HG03095 (cell line): ENCODE results near the gene AIM2.
"Not testable (repeated sequence)": the region's sequence is repeated elsewhere in the genome, so short reads cannot be mapped to it uniquely, and the experiment has no call there.

ENCODE experiments used
- ATAC-seq: cut with Tn5 transposase; IDR thresholded peaks from one replicate; pipeline ENCODE4 v1.9.1; 2021; ENCODE audit warnings: moderate library complexity; ENCODE audit not compliant: unreplicated experiment

Gene AIM2, protein sequence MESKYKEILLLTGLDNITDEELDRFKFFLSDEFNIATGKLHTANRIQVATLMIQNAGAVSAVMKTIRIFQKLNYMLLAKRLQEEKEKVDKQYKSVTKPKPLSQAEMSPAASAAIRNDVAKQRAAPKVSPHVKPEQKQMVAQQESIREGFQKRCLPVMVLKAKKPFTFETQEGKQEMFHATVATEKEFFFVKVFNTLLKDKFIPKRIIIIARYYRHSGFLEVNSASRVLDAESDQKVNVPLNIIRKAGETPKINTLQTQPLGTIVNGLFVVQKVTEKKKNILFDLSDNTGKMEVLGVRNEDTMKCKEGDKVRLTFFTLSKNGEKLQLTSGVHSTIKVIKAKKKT

DNA sequence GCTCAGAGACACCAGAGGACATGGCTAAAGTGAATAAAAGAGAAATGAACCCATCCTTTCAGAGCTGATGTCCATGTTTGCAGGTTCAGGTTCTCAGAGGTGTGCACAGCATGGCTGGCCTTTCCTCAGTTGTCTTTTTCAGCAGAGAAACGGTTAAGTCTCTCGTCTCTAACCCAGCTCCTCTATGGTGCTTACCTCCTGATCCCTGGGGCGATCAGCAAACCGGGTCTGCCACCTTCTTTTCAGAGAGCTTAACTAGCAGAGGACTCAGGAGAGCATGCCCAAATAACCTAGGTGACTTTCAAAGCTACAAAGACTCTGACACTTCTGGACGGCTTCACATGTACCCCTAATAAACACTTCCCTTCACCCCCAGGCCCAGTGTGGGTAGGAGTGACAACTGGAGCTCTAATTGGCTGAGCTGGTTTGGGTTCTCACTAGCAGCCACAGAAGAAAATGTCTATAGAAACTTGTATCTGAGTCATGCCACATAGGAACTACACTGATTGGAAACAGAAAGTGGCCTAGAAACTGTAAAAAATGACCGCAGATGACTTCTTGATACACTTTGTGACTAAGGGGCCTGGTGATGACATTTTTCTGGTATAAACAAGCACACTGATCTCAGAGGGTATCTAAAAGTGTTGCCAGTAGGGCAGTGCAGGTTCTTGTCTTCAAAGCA lies at the start of gene AIM2:
Gene AIM2 (minus strand): TSS at position 329 of the 682 bp plus-strand sequence. CDS start 3,267 bp downstream, outside the sequence.
- ATAC-seq = peak; percentile 83

DNA sequence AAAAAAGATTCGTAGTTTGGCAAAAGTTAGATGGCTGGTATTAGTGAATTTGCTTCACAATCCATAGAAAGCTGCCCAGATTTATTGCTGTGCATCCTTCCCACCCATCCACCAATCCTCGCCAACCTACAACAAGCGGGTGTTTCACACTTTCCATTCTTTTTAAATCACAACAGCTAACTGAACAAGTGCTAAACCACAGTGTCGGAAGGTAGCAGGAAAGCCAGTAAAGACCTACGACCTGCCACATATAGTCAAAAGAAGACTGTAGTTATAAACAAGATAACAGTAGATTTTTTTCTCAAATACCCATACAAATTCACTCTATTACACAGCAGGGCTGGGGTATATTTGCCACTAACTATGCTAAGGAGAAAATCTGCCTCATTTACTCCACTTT lies 47.0 kb upstream of the AIM2 start:
- ATAC-seq = no peak

DNA sequence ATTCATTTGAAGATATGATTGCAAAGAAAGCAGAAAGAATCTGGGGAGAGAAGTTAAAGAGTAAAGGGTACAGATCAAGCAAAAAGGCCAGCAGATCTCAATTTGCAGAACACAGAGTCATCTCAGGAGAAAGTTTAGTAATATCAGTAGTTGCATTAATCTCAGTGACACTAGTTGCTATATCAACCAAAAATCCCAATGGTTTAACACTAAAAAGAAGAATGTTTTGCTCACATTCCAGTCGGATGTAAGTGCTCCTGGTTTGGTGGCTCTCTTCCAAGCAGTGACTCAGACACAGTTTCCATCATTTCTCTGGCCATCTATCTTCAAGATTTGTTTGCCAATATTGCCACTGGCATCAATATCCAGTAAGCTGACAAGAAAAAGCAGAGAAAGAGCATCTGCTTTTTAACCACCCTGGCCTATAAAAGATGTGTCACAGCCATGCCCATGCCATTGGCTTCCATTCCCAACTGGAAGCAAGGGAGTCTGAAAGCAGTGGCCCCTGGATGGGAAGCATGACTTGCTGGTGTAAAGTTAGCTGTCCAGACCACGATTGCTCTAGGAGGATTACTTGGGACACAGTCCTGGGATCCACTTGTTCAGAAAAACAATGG lies 45.5 kb upstream of the AIM2 start:
- ATAC-seq = peak; percentile 60

DNA sequence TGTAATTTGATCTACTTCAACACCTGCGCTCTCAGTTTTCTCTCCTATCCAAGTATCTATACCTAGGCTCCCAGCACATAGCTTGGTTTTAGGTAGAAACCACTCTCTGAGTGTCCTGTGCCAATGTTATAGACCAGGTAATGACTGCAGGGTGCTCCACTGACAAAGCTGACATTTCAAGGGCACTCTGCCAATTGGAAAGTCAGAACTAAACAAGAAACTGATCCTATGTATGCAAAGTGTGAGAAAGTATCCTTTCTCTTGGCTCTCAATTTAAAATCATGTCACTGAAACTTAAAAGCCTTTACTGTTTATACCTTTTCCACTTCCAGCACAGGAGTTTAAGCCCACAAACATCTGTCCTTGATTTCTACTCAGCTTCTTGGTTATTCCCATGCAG lies 45.0 kb upstream of the AIM2 start:
- ATAC-seq = peak; percentile 42

DNA sequence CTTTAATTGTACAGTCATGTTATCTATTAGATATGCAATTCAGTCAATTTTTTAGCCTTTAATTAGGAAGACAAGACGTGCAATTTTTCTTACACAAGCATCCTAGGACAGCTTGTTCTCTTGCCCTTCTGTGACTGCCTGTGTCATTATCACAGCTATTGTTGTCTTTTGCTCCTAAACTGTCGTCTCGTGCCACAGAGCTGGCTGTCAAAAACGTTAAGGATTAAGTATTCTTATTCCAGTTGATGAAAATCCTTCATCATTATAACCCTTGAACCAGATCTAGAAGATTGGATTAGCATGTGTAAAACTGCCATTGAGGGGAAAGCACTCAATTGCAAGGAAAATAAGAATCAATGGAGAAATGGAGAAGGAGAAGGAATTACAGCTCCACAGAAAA lies 43.8 kb upstream of the AIM2 start:
- no peak for ATAC-seq

DNA sequence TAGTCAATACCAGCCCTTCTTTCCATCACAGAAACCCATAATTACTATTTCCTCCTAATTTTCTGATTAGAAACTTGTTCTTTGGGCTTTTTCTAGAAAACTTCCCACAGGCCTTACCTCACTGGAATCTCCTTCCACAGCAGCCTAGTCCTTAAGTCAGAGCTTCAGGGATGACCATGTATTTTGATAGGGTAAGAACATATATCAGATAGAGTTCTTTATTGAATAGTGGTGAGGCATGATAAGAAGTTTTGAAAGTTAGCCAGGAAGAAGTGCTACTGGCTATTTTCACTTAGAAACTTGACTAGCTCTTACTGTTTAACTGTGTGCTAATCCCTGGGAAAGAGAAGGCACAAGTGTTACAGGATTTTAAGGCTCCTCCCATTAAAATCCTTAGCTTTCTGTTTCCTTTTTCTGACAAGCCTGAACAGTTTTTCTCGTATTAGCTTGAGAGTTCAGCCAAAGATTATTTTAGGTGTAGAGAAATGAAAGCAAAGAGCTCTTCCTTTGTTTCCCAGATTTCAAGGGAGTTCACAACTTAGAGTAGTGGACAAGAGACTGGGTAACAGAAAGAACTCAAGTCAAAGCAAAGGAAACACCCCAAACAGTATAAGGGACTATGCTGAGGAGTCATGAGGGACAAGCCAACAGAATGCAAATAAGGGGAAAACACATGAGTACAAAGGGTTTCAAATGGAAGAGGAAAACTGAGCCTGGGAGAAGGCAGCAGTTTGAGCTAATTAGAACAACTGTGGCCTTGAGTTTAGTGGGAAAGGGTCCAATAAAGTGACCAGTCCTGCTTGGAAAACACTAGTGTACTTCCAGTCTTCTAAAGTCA lies 37.2 kb upstream of the AIM2 start:
- ATAC-seq = no peak

DNA sequence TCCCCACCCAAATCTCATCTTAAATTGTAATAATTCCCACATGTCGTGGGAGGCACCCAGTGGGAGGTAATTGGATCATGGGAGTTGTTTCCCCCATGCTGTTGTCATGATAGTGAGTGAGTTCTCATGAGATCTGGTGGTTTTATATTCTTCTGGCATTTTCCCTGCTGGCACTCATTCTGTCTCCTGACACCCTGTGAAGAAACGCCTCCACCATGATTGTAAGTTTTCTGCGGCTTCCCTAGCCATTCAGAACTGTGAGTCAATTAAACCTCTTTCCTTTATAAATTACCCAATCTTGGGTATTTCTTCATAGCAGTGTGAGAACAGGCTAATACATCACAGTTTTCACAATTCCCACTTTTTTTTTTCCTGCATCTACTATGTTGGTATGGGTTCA lies 26.5 kb upstream of the AIM2 start:
- ATAC-seq = not testable (repeated sequence)

DNA sequence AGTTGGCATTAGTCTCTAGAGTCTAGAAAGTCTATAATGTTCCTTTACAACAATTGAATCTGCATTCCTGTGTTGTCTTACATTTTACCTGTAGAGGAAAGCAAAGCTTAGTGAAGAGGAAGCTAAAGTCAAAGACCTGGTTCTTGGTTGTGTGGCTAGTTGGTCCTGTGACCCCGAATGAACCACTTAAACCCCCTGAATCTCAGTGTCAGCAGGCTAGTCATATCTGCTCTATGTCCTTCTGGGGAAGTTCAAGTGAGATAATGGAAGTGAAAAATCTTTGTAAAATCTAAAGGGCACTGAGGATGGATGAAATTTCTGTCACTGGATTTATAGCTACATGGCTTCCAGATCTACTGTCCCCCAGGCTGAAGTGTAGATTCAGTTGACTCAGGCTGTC lies 24.0 kb upstream of the AIM2 start:
- ATAC-seq = no peak

DNA sequence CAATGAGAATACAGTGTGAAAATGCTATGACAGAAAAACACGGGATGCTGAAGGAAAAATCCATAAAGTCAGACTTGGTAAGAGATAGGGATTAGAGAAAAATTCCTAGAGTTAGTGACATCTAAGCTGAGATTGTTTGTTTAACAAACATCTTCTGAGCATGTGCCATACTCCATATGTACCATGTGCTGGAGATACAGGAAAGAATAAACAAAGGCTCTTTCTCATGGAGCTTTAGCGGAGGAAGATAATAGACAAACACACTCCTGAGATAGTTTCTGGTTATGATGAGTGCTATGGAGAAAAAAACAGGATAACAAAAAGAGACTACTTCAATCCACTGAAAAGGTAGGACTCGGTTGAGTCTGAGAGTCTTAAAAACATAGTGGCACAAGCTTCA lies 22.0 kb upstream of the AIM2 start:
- ATAC-seq = no peak

DNA sequence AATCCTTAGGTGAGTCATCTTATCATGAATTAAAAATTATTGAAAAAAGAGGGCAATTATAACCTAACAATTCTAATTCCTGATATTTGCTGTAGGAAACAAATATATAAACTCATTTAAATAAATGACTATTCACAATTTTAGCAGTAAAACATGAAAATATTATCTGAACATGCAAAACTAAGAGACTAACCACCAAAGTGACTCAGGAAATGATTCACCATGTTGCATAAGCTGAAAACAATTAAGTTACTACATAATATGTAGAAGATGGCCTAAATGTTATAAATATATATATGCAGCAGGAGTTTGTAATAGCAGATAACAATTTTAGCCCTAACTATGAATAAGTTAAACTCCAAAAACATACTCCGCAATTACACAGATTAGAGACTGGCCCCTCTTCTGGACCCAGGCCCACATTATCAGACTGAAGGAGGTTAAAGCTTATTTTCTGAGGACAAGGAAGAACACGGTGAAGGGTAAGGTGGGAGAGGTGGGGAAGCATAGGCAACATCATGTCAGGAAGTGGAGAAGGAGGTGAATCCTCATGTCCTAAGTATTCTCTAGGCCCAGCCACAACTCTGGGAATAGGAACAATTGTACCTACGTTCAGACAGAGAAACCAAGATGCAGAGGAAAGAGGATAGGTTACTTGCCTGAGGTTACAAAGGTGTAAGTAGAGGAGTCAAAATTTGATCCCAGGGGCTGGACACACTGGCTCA lies 15.6 kb upstream of the AIM2 start:
- ATAC-seq = no peak

DNA sequence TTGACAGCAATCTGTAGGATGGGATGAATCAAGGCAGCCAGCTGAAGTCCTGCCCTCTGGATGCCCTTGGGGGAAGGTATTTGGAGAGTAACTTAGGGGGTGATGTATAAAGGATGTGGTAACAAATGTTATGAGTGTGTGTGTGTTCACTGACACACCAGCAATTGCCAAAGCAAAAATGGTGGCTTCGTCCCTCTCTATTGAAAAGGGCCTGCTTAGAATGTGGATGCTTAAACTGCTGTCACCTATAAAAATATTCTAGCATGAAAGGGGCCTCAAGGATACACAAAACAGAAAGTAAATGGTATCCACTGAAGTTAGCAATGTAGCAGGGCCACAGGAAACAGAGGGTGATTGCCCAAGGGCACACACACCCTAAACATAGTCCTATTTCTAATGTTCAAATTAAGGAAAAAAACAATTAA lies 15.1 kb upstream of the AIM2 start:
- no peak for ATAC-seq

DNA sequence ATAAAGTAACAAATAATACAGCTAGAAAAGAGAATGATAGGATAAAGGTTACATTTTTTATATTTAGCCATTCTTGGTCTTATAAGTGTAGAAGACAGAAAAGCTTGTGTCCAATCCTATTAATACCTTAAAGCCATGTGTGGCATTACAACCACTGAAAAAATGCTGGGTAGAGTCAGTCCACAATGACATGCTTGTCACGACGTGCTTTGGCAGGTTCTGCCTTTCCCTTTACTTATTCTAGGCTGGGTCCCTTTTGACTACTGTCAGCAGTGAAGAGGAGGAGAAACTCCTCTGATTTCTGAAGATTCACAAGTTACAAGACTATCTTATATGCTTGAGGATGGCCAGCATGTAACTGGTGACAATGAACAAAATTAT lies 14.6 kb upstream of the AIM2 start:
- no peak for ATAC-seq

DNA sequence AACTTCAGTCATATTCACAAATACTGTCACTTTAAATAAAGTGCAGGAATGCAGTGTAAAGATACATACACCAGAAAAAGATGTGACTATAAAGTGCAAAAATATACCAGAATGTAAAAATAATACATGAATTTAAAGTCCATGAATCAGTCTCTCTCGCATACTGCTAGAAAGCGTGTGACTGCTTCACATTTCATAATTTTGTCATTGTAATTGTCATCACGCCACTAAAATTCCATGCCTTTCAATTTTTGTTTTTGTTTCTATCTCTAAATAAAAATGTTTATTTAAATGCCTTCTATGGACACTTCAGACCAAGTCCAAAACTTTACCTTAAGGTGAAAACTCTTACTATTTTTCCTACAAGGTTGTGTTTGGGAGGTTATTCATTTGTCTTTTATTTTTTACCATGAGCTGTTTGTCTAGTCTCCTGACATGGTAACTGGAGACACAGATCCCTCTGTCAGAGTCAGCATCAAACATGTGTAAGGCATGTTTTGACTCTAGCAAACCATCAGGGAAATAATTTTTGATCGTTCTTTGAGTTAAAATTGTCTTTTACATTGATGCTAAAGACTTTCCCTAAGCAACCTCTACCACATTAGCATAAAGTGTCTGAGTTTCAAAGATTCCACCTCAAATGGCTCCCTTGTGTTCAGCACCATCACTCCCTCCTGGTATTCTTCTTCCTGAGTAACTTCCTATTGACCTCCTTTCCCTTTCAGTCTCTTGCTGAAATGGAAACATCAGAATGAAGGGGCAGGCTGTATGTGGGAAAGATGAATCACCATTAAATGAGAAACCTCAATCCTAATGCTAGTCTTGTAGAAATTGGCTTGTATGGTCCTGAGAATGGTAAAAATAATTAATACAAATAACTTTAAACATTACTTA lies 14.0 kb upstream of the AIM2 start:
- ATAC-seq = no peak

DNA sequence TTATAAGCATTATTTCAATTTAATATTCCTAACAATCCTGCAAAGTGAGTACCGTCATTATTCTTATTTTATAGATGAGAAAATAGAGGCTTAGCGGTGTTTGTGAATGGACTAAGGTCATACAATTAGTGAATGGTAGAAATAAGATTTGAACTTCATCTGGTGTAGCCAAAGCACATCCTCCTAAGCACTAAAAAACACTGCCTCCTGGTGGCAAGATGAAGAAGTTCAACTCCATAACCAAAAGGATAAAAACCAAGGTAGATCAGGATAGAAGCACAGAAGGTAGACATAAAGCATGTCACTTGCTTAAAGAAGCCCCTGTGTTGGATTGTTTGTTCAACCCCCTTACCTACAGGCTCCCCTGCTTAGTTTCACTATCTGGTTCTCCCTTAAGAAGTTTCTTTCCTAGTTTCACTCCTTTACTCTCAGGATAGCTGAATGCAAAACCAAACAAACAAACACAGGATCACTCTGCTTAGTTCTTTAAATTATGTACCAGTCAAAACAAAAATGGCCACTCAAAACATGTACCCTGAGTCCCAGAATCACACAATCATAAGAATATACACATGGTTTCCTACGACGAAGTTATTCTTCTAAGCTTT lies 12.7 kb upstream of the AIM2 start:
- no peak for ATAC-seq

DNA sequence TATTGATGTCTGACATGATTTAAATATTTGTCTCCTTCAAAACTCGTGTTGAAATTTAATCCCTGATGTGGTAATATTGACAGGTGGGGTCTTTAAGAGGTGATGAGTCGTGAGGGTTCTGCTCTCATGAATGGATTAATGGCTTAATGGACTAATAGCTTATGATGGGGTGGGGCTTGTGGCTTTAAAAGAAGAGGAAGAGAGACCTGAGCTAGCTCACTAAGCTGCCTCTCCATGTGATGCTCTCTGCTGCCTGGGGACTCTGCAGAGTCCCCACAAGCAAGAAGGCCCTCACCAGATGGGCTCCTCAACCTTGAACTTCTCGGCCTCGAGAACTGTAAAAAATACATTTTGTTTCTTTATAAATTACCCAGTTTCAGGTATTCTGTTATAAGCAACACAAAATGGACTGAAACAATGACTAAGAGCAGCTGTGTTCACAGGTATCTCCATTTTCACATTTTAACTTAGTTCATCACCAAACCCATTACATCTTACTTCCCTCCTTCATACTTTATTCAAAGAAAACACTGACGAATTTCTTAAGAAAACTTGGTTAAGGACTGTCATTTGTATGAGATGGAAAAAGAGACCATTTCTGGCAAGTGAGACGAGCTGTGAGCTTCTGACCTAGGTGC lies 12.1 kb upstream of the AIM2 start:
- ATAC-seq = no peak

DNA sequence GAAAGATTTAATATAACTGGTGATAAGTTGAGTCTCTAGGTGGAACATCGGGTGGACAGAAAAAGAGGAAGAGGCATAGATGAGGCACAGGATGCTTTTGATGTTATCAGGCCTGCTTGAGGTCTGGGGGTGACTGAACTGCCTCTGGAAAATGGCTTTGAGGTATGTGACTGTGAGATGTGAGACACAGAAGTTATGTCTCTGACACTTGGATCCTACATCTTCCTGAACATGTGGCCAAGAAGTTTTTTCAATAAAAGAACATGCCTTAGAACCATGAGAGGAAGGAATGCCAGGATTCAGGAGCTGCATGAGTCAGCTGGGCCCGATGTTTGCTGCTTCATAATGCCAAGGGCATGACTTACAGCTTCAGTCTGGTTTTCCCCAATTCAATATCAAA lies 11.5 kb upstream of the AIM2 start:
- no peak for ATAC-seq

DNA sequence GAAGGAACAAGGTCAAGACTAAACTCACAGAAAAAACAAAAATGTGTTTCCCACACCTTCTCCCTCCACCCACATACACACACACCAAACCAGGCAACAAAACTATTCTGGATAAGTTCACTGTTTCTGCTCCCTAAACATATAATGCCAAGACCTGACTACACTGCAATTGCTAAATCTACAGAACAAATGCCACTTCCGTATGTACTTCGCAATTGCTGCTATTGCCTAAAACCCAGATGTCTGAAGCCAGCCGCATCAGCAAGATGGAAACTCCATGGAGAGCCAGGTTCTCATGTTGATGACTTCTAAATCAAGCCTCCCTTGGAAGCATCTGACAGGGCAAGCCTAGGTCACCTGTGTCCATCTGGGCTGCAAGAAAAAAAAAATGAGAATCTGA lies 8.3 kb upstream of the AIM2 start:
- ATAC-seq = no peak

DNA sequence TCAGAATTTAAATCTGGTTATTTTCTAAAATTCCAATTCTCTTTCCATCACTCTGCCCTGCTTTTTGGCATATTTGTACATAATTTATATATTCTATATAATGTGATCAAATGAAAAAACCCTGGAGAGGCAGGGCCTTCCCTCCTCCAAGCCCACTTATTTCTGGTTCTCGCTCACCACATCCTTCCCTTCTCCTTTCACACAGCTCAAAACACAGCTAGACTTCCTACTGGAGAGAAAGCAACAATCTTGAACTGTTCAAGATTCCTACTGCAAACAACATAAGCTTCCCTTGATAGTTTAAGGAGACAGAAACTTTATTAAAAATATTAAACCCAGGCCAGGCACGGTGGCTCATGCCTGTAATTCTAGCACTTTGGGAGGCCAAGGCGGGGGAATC lies 7.6 kb upstream of the AIM2 start:
- no peak for ATAC-seq

DNA sequence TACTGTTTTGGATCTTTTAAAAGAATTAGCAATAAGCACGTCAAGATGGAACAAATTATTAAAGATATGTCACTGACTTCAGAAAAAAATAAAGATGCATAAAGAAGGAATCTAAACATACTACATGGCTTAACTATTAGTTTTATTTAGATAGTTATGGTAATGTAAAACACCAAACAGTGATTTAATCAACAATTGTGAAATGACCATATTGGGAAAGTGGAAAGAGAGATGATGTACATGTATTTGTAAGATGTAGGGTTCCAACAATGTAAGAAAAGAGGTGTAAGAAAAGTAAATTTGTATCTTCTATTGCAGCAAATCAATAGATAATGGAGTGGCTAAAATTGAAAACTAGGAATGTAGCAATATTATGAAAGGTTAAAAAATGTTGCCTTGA lies 6.4 kb upstream of the AIM2 start:
- ATAC-seq = no peak
